ENCODE data around the gene PURB.

GRCh38 chr7:44853391-44853790 is 31.9 kb downstream of the PURB start:
- TF ChIP-seq CTCF (IDR thresholded peaks at IDR 0.05; ENCODE audit: low read length), result no peak
- no peak for TF ChIP-seq EZH2 (optimal IDR thresholded peaks at IDR 0.05; ENCODE audit: low read depth, low read length)
